Measurements from ENCODE around the gene MMAB.

GRCh38 chr12:109539508-109539907 is 33.8 kb downstream of the MMAB start:
- TF ChIP-seq CTCF (IDR thresholded peaks at IDR 0.05) = no peak
- TF ChIP-seq EP300 (IDR thresholded peaks at IDR 0.05) = no peak
- no peak for TF ChIP-seq POLR2A (IDR thresholded peaks at IDR 0.05)

All from gastroesophageal sphincter (tissue), 3 donors.